ENCODE data around the gene PRR7. TPM values are rescaled to one million over a fixed set of nuclear protein-coding genes. Genes with fewer than 3 reads are reported as not detected.

PRR7 gene
- total RNA-seq, 2 experiments from 2014 or later, result 12.3 to 13.0 TPM

DNA sequence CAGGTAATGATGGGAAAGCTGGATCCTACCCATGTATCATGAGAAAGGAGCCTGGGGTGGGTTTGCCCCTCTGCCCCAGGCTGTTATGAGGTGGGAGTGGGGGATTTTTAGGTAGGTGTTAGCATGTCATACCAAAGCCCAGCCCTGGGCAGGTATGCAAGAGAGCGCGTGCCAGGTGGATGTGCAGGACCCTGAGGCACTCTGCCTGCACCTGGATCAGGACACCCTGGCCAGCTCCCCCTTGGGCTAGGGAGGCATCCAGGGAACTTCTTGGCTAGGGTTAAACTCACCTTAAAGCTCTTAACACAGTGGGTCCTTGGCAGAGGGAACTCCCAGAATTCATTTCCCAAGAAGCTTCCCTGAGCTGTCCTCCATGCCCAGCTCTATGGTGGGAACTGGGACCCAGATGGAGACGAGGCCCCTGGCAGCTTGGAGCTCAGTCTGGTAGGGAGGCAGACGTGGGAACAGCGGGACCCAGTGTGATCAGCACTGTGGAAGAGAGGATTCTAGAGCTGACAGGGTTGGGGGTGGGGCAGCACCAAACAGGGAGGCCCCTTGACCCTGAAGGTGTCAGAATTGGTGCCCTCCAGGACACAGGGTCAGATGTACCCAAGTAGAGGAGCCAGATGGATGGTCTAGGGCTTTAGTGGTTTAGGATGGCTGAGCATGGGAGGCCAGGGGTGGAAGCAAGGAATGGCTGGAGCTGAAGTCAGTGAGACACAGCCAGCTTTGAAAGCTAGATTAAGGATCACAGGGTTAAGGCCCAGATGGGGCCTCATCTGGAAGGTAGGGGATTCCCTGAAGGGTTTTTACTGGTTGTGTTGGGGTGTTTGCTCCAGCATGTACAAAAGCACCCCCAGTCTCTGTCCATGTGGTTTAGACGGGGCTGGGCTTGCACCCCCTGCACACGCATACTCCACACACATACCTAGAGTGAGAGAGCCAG, 2.2 kb upstream of the PRR7 start:
- intact Hi-C loops (cut with DNase I, micrococcal nuclease), result no loop called here
- ChIA-PET CTCF (interaction anchor here (0.6 to 8.1 kb wide), 14 partner anchors 10 to 135 kb away, joined by 3 to 72 read pairs (median 6); no protein-coding TSS in a partner anchor), POLR2A (interaction anchor here (0.6 to 9.3 kb wide), 7 partner anchors 8 to 91 kb away, joined by 3 to 85 read pairs (median 9); partner anchors contain the start of gene GRK6)
- Mint-ChIP-seq H3K9me3 (ENCODE audit: low read depth) (no peaks in the 10 kb centered on the region), H3K27me3 (no peaks in the 10 kb centered on the region), H3K36me3 (ENCODE audit: low read depth) (peaks cover 22% of the 10 kb centered on the region), H3K4me1 (peaks cover 58% of the 10 kb centered on the region), H3K27ac (peak overlapping the region; percentile 89), H3K4me3 (peak overlapping the region; percentile 33)
- DNase-seq, result peak; percentile 43
- peak; percentile 10 for ATAC-seq

DNA sequence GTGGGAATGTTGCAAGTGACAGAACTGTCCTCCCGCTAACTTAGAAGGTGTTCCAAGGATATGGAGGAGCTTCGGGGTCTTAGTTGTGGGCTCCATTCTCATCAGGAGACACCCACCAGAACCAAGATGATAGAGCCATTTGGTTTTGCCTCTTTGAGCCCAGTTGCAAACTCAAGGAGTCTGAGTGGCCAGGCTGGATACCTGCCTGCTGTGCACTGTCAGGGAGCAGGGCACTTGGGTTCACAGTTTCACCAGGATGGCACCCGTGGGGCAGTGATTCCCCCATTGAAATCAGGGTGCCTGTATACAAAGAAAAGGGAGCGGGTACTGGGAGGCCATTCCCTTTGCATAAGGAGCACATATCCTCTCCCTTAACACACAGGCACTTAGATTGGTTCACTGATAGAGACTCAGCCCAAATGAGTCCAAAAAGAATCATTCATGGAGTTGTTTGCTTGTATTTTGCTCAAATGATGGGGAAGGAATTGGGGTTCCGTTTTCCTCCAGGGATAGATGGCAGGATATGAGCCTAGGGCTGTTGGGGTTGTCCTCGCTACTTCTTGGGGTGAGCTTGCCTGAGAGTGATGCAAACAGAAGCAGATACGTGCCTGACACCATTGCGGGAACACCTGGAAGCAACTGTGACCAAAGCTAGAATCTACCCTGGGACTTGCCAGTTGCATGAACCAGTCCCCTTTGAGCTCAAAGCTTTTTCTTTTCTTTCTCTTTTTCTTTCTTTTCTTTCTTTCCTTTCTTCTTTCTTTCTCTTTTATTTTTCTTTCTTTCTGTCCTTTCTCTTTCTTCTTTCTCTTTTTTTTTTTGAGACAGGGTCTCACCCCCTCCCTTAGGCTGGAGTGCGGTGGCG, 1.3 kb upstream of the PRR7 start:
- peak; percentile 63 for DNase-seq
- Mint-ChIP-seq H3K4me1 (peaks cover 49% of the 10 kb centered on the region), H3K27ac (peak overlapping the region; percentile 89)

DNA sequence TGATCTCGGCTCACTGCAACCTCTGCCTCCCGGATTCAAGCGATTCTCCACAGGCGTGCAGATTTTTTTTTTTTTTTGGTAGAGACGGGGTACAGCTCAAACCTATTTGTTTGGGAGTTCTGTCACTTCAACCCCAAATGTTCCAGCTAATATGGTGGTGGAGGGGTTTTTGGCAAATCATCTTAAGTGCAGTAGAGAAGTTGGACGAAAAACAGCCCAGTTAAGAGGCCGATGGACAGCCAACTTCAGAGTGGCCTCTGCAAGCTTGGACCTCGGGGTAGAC, 756 bp upstream of the PRR7 start:
- H3K4me1 Mint-ChIP-seq, result peaks cover 45% of the 10 kb centered on the region
- intact Hi-C loops (cut with DNase I, micrococcal nuclease), result loop anchor here (1.0 to 2.0 kb wide), 4 partner anchors 8 to 43 kb away; no protein-coding TSS in a partner anchor
- peak overlapping the region; percentile 51 for H3K4me3 Mint-ChIP-seq
- no peaks in the 10 kb centered on the region for H3K9me3 Mint-ChIP-seq (ENCODE audit: low read depth)
- H3K36me3 Mint-ChIP-seq (ENCODE audit: low read depth), result peaks cover 11% of the 10 kb centered on the region
- DNase-seq (no peak), ATAC-seq (no peak)
- ChIA-PET POLR2A (interaction anchor here (0.8 to 9.3 kb wide), 7 partner anchors 9 to 130 kb away, joined by 4 to 85 read pairs (median 11); partner anchors contain the start of gene GRK6), CTCF (interaction anchor here (0.8 to 8.1 kb wide), 11 partner anchors 8 to 96 kb away, joined by 3 to 72 read pairs (median 4); no protein-coding TSS in a partner anchor)
- H3K27ac Mint-ChIP-seq, result peak overlapping the region; percentile 89
- H3K27me3 Mint-ChIP-seq, result no peaks in the 10 kb centered on the region

More for the DNA sequence above, 1.3 kb upstream of the PRR7 start:
- intact Hi-C loops (cut with DNase I, micrococcal nuclease), result no loop called here
- ATAC-seq, result peak; percentile 18
- CTCF ChIA-PET, result interaction anchor here (0.6 to 8.1 kb wide), 15 partner anchors 9 to 434 kb away, joined by 3 to 72 read pairs (median 4); no protein-coding TSS in a partner anchor
- Mint-ChIP-seq H3K9me3 (ENCODE audit: low read depth) (no peaks in the 10 kb centered on the region), H3K4me3 (peak overlapping the region; percentile 51), H3K27me3 (no peaks in the 10 kb centered on the region), H3K36me3 (ENCODE audit: low read depth) (peaks cover 14% of the 10 kb centered on the region)
- POLR2A ChIA-PET, result interaction anchor here (0.6 to 9.3 kb wide), 11 partner anchors 9 to 56 kb away, joined by 3 to 85 read pairs (median 5); partner anchors contain the start of gene GRK6

DNA sequence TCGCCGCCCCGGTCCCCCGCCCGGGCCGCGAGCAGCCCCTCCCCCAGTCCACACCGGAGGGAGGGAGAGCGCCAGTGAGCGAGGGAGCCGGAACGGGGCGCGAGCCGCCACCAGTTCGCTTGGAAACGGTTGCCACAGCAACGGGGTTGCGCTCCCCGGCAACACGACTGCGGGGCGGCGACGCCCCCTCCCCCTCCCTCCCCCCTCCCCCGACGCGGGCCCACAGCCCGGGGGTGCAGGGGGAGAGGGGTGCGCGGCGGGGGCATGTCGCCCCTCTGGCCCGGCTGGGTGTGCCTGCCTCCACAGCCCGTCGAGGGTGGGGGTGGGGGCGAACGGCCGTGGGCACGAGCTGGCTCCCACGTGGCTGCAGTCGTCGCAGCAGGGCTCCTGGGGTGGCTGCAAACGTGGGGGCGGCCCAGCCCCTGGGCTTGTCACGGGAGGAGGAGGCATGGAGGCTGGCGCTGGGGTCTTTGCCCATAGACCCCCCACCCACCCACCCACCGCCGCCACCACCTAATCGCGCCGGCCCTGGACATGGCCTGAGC, 524 bp downstream of the PRR7 start:
- peak overlapping the region; percentile 17 for H3K4me3 Mint-ChIP-seq
- H3K4me1 Mint-ChIP-seq, result peaks cover 47% of the 10 kb centered on the region
- H3K9me3 Mint-ChIP-seq (ENCODE audit: low read depth), result no peaks in the 10 kb centered on the region
- DNase-seq (peak; percentile 84), ATAC-seq (peak; percentile 22)
- POLR2A ChIA-PET, result interaction anchor here (0.5 to 9.3 kb wide), 6 partner anchors 10 to 43 kb away, joined by 3 to 85 read pairs (median 14); partner anchors contain the start of gene GRK6
- no peak overlapping the region for H3K27ac Mint-ChIP-seq
- intact Hi-C loops (cut with DNase I, micrococcal nuclease), result loop anchor here (2.0 kb wide), 2 partner anchors 18 to 44 kb away; no protein-coding TSS in a partner anchor
- peaks cover 7% of the 10 kb centered on the region for H3K36me3 Mint-ChIP-seq (ENCODE audit: low read depth)
- H3K27me3 Mint-ChIP-seq, result no peaks in the 10 kb centered on the region
- CTCF ChIA-PET, result interaction anchor here (0.7 to 8.1 kb wide), 7 partner anchors 7 to 176 kb away, joined by 3 to 72 read pairs (median 6); no protein-coding TSS in a partner anchor

DNA sequence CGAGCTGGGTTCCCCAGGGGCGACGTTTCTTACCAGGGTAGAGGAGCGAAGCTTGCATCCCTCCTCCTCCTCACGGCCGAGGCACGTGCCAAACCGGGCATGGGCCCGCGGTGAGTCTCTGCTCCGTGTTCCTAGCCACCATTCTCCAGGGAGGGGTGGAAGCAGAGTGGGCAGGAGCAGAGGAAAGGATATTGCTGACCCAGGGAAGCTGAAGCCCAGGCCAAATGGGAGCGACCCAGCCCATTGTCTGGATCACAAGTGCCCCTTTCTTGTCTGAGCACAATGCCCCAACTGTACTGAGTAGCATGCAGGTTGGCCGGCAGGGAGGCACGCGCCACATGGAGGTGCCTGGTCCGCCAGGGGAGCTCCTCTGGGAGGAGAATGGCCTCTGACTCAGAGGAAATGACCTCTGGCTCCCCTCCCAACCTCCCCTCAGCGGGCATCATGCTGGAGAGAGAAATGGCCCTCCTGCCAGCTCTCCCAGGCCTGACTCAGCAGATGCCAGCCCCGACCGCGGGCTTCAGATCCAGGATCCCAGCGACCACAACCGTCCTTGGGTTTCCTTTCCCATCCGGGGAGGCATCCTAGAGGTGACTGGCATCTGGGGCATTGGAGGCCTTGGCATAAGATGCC, 1.1 kb downstream of the PRR7 start:
- intact Hi-C loops (cut with DNase I, micrococcal nuclease), result loop anchor here (2.0 kb wide), 2 partner anchors 19 to 45 kb away; no protein-coding TSS in a partner anchor
- Mint-ChIP-seq H3K36me3 (ENCODE audit: low read depth) (peaks cover 3% of the 10 kb centered on the region), H3K27me3 (no peaks in the 10 kb centered on the region), H3K4me3 (peak overlapping the region; percentile 17), H3K27ac (no peak overlapping the region), H3K9me3 (ENCODE audit: low read depth) (no peaks in the 10 kb centered on the region), H3K4me1 (peaks cover 49% of the 10 kb centered on the region)
- ATAC-seq (no peak), DNase-seq (peak; percentile 49)
- POLR2A ChIA-PET, result interaction anchor here (0.5 to 9.3 kb wide), 5 partner anchors 10 to 44 kb away, joined by 3 to 85 read pairs (median 11); partner anchors contain the start of gene GRK6
- CTCF ChIA-PET, result interaction anchor here (0.5 to 8.1 kb wide), 9 partner anchors 7 to 318 kb away, joined by 3 to 72 read pairs (median 6); no protein-coding TSS in a partner anchor

DNA sequence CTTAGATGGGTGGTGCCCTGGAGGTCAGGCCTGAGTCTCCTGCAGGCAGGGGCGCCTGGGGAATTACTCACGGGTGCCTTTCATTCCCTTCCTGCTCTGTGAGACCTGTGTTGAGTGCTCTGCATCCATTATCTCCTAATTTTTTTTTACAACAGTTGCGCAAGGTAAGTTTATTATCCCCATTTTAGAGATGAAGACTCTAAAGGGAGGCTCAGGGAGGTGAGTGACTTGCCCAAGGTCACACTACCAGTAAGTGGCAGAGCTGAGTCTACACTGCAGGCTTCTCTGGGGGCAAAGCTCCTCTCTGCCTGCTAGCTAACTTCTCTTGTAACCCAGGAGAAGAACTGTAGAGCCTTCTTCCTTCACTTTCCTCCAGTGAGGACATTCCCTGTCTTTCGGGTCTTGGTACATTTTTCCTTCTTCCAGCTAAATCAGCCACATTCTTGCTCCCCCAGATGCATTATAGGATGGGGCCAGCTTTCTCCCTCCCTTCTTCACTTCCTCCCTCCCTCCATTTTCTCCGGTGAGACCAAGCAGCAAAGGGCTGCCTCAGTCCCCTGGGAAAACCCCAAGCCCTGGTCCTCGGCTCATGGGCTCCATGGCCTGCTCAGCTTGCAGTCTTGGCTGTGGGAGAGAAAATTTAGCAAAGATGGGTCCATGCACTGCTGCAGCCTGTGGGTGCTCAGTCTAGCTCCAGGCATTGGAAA, 1.8 kb downstream of the PRR7 start:
- ATAC-seq (no peak), DNase-seq (no peak)
- intact Hi-C loops (cut with DNase I, micrococcal nuclease), result no loop called here
- Mint-ChIP-seq H3K4me1 (peaks cover 54% of the 10 kb centered on the region), H3K27me3 (no peaks in the 10 kb centered on the region), H3K27ac (peak overlapping the region; percentile 58), H3K36me3 (ENCODE audit: low read depth) (no peaks in the 10 kb centered on the region), H3K4me3 (peak overlapping the region; percentile 17), H3K9me3 (ENCODE audit: low read depth) (no peaks in the 10 kb centered on the region)
- ChIA-PET POLR2A (interaction anchor here (0.6 to 9.3 kb wide), 6 partner anchors 9 to 118 kb away, joined by 3 to 85 read pairs (median 9); partner anchors contain the start of gene GRK6), CTCF (interaction anchor here (0.5 to 8.1 kb wide), 6 partner anchors 11 to 319 kb away, joined by 3 to 72 read pairs (median 5); no protein-coding TSS in a partner anchor)

DNA sequence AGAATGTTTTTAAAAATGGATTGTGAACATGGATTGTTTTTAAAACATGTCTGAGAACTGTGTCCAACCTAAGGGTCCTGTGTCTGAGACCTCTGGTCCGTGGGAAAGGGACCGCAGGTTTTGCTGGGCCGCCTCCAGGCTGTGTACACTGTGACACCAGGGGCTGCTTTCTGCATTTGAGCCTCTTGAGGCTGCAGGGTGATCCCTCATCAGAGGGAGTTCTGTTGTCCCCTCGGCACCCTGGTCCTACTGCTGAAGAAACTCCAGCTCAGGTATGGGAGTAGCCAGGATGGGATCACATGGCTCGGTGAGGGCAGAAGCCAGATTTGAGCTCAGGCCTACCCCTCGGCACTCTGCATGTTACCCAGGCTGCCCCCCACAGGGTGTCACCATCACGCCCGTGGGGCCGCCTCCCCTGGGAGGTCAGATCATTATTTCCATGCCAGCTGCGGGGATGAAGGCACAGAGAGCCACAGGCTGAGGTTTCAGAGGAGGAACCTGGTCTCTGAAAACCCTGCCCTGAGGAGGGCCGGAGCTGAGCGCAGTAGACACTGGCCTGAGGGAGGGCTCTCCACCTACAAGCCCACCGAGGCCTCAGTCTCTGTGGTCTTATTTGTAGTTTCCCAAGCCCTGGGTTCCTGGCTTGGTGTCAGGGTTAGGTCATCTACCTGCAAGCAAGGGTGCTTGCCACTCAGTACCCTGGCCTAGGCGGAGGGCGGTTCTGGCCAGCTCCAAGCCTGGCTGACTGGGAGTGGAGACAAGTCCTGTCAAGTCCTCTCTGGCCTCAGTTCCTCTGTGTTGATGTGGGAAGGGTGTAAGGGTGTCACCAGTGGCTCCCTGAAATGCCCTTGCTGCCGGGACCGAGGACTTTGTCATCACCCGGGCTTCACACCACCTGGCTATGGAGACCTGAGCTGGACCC, 2.8 kb downstream of the PRR7 start:
- intact Hi-C loops (cut with DNase I, micrococcal nuclease), result no loop called here

DNA sequence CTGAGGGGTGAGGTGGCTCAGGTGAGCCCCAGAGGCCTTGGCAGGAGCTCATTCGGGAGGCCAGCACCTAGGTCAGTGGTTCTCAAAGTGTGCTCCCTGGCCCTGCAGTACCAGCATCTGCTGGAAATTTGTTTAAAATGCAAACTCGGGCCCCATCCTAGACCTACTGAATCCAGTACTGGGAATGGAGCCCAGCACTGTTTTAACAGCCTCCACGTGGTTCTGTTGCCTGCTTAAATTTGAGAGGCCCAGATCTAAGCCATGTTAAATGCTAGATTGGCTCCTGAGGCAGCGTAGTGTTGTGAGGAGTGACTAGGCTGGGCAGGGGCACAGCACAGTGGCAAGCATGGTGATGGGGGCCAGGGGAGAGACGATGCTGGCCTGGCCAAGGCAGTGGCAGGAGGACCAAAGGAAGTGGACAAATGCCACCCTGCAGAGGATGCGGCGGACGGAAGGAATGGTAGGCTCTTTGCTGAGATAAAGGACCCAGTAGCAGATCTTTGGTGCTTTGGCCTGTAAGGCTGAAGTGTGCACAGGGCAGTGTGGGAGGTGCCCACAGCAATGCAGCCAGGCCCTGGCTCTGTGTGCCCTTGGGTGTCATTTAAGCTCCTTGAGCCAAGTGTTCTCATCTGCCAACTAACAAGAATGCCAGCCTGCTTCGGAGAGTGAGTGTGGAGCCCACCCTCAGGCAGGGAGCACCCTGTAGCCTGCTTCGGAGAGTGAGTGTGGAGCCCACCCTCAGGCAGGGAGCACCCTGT, 4.2 kb downstream of the PRR7 start:
- Mint-ChIP-seq H3K27me3 (no peaks in the 10 kb centered on the region), H3K36me3 (ENCODE audit: low read depth) (no peaks in the 10 kb centered on the region), H3K27ac (no peak overlapping the region), H3K4me1 (peaks cover 37% of the 10 kb centered on the region), H3K4me3 (no peak overlapping the region), H3K9me3 (ENCODE audit: low read depth) (no peaks in the 10 kb centered on the region)
- DNase-seq (no peak), ATAC-seq (no peak)
- ChIA-PET POLR2A (interaction anchor here (0.8 to 9.3 kb wide), 3 partner anchors 20 to 60 kb away, joined by 4 to 85 read pairs (median 7); no protein-coding TSS in a partner anchor), CTCF (interaction anchor here (0.6 to 8.1 kb wide), 7 partner anchors 22 to 142 kb away, joined by 3 to 188 read pairs (median 5); partner anchors contain the start of genes GRK6 and PFN3)
- intact Hi-C loops (cut with DNase I, micrococcal nuclease), result no loop called here

More for the DNA sequence above, 2.8 kb downstream of the PRR7 start:
- POLR2A ChIA-PET, result interaction anchor here (0.6 to 9.3 kb wide), 7 partner anchors 10 to 119 kb away, joined by 3 to 85 read pairs (median 3); no protein-coding TSS in a partner anchor
- Mint-ChIP-seq H3K4me3 (no peak overlapping the region), H3K27ac (no peak overlapping the region), H3K36me3 (ENCODE audit: low read depth) (no peaks in the 10 kb centered on the region), H3K27me3 (no peaks in the 10 kb centered on the region), H3K9me3 (ENCODE audit: low read depth) (no peaks in the 10 kb centered on the region), H3K4me1 (peaks cover 52% of the 10 kb centered on the region)
- CTCF ChIA-PET, result interaction anchor here (0.8 to 8.1 kb wide), 7 partner anchors 12 to 141 kb away, joined by 3 to 72 read pairs (median 5); no protein-coding TSS in a partner anchor
- DNase-seq (no peak), ATAC-seq (no peak)

Measured in activated CD4-positive, alpha-beta T cell treated with anti-CD3 and anti-CD28 coated beads for 36 hours (primary cell).